C4-2B (cell line): ENCODE results near the gene RNF10.

ENCODE experiments used
- H3K27ac ChIP-seq: fragments of 450-650 bp; 2 replicates; pipeline ENCODE4 v1.5.1; 2017
- ZFX ChIP-seq: fragments of 450-650 bp; IDR thresholded peaks from 2 replicates; pipeline ENCODE4 v1.6.1; 2017
- TF ChIP-seq, protein P1 (sequence below): fragments of 450-650 bp; conservative IDR thresholded peaks from 2 replicates; pipeline ENCODE4 v1.5.1; 2017; ENCODE audit warnings: mild to moderate bottlenecking

RNF10 gene

DNA sequence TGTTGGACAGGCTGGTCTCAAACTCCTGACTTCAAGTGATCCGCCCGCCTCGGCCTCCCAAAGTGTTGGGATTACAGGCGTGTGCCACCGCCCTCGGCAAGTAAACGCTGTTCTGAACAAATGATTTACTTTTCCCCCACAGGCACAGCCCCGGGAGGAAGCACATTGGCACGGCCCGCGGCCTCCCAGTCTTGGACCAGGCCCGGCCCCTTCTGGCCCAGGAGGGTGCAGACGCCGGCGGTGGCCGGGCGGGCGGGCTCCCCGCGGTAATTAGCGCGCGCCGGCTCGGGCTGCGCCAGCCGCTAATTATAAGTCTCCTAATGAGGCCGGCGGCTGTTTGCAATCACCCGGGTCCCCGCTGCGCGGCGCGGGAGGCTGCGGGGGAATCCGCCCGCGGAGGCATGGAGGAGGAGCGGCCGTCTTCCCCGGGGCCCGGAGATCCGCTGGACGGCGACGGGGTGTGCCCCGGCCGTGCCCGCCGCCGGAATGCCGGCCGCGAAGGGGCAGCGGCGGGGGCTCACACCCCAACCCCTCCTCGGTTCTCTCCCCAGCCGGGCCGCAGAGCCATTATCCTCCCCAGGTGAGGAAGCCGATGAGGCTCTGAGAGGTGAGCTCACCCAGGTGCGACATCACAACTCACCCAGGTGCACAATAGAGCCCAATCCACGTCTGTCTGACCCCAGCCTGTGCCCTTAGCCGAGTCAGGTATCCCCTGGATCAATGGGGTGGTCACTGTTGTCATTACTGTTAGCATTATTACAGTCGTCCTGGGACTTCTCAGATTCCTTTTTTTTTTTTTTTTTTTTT lies 50.4 kb downstream of the RNF10 start:
- no peak overlapping the region for H3K27ac ChIP-seq
- TF ChIP-seq, protein P1, sequence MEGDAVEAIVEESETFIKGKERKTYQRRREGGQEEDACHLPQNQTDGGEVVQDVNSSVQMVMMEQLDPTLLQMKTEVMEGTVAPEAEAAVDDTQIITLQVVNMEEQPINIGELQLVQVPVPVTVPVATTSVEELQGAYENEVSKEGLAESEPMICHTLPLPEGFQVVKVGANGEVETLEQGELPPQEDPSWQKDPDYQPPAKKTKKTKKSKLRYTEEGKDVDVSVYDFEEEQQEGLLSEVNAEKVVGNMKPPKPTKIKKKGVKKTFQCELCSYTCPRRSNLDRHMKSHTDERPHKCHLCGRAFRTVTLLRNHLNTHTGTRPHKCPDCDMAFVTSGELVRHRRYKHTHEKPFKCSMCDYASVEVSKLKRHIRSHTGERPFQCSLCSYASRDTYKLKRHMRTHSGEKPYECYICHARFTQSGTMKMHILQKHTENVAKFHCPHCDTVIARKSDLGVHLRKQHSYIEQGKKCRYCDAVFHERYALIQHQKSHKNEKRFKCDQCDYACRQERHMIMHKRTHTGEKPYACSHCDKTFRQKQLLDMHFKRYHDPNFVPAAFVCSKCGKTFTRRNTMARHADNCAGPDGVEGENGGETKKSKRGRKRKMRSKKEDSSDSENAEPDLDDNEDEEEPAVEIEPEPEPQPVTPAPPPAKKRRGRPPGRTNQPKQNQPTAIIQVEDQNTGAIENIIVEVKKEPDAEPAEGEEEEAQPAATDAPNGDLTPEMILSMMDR = no peak

DNA sequence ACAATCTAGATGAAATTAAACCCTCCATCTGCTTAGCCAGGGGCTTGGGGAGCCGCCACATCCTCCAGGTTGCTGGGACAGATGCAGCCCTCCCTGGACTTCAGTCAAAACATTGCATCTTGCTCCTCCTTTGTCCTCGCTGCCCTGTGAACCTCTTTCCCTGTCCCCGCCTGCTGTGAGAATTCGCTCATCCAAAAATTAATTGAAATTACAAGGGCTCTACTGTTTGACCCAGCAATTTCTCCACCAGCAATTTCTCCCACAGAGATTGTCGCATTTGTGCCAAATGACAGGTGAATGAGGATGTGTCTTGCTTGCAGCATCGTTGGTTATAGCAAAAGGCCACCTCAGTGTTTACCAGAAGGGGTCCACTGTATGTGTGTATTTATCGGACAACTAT lies 52.0 kb downstream of the RNF10 start:
- no peak overlapping the region for H3K27ac ChIP-seq
- TF ChIP-seq, protein P1 = no peak

DNA sequence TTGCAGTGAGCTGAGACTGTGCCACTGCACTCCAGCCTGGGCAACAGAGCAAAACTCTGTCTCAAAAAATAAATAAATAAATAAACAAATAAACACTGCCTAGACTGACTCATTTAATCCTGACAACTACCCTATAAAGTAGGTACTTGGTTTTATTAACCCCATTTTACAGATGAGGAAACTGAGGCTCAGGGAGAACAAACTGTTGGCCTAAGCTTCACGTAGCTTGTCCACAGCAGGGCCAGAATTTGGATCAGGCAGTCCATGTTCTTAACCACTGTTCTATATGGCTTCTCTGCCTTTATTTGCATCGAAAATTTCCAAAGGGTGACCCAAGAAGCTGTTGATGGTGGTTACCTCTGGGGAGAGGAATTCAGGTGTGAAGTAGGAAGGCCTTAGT lies 52.7 kb downstream of the RNF10 start:
- TF ChIP-seq, protein P1 = no peak
- no peak for TF ChIP-seq ZFX
- H3K27ac ChIP-seq = no peak overlapping the region

DNA sequence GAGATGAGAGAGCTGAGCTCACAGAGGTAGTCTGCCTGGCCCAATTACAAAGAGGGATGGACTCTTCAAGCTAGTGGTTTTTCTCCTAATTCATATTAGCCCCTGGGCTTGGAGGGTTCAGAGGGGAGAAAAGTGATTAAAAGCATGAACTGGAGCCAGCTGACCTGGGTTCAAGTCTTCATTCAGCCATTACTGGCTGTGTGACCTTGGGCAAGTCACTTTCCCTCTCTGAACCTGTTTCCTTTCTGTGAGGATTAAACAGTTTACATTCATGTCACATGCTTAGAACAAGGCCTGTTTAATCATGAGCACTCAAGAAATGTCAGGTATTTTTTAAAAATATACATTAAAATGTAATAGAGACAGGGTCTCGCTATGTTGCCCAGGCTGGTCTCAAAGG lies 54.2 kb downstream of the RNF10 start:
- no peak overlapping the region for H3K27ac ChIP-seq
- TF ChIP-seq, protein P1 = no peak
- TF ChIP-seq ZFX = no peak

DNA sequence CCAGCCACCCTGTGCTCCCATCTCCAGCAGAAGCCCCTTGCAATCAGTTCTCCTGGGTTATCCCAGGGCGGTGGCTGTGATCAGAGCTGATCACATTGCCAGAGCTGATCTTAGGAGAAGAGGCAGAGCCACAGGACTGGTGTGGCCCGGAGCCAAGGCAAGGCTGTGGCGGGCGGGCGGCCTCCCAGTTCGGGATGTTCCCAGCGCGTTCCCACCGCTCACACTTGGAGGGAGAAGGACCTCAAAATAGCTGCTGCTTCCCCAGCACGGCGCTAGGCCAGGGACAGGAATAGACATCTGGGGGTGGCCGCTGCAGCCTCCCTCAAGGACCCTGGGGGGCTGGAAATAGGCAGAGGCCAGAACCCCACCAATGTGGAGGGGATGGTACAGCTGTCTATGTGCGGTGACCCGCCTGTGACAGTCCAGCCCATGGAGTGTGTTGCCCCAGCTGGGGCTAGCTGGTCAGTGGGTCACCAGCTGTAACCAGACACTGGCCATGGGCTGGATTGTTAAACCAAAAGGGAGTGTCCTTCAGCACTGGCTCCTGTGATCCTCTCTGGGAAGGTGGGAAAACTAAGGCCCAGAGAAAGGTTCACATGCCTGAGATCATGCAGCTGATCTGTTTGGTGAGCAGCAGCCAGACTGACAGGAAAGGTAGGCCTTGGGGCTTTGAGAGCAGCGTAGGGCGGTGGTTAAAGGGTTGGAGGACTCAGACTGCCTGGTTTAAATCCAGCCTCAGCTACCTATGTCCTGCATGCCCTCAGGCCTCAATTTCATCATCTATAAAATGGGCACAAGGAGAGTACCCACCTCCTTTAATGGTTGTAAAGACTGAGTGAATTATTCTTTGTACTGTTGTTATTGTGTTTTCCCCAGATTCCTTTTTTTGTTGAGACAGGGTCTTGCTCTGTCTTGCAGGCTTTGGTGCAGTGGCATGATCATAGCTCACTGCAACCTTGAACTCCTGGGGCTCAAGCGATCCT lies 55.1 kb downstream of the RNF10 start:
- no peak for TF ChIP-seq ZFX
- TF ChIP-seq, protein P1 = no peak

DNA sequence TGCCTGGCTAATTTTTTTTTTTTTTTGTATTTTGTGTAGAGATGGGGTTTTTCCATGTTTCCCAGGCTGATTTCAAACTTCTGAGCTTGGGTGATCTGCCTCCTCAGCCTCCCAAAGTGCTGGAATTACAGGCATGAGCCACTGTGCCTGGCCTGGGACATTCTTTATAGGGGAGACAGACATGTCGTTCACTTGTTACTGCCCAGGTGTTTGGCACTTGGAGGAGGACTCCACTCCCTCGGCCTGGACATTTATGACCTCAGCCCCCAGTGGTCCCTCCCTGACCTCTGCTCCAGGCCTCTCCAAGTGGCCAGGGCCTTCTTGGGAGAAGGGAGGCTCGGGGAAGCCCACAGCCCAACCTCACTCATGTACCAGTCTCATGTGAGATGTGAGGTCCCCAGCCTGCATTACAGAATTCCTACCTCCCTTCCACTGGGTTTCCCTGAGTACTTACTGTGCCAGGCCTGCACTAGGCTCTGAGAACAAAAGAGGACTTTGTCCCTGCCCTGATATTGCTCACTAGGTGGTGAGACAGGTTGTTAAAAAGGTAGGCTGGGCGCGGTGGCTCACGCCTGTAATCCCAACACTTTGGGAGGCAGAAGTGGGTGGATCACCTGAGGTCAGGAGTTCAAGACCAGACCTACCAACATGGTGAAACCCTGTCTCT lies 56.7 kb downstream of the RNF10 start:
- TF ChIP-seq, protein P1 = no peak
- no peak for TF ChIP-seq ZFX
- no peak overlapping the region for H3K27ac ChIP-seq

More for the DNA sequence above, 55.1 kb downstream of the RNF10 start:
- H3K27ac ChIP-seq = no peak overlapping the region
